NCI-H2196 treated with DMSO at 0.1 percent for 48 hours (cell line): ENCODE measurements around the gene HIVEP3.

ENCODE experiments used
- DNase-seq: peaks from one replicate; lab custom pipeline; 2025; ENCODE audit not compliant: unreplicated experiment; lab: John Stamatoyannopoulos, UW

HIVEP3 gene

GRCh38 chr1:41875487-41875886 is 43.2 kb downstream of the HIVEP3 start:
- DNase-seq, result no peak

- no peak for DNase-seq
Measured at GRCh38 chr1:41874903-41875411, 43.8 kb downstream of the HIVEP3 start.

GRCh38 chr1:41874151-41874719 is 44.5 kb downstream of the HIVEP3 start:
- no peak for DNase-seq

GRCh38 chr1:41872074-41872473 is 46.6 kb downstream of the HIVEP3 start:
- DNase-seq, result no peak

GRCh38 chr1:41870076-41870562 is 48.6 kb downstream of the HIVEP3 start:
- no peak for DNase-seq

- DNase-seq, result no peak
Measured at GRCh38 chr1:41868241-41868998, 50.3 kb downstream of the HIVEP3 start.

- DNase-seq, result no peak
Measured at GRCh38 chr1:41866285-41866684, 52.4 kb downstream of the HIVEP3 start.

- no peak for DNase-seq
Measured at GRCh38 chr1:41864471-41865040, 54.2 kb downstream of the HIVEP3 start.

GRCh38 chr1:41863718-41864117 is 55.0 kb downstream of the HIVEP3 start:
- DNase-seq, result no peak

GRCh38 chr1:41862384-41863221 is 56.1 kb downstream of the HIVEP3 start:
- DNase-seq, result no peak

- DNase-seq, result no peak
Measured at GRCh38 chr1:41861535-41862383, 57.0 kb downstream of the HIVEP3 start.

- DNase-seq, result no peak
Measured at GRCh38 chr1:41860771-41861170, 58.0 kb downstream of the HIVEP3 start.

- DNase-seq, result no peak
Measured at GRCh38 chr1:41860214-41860613, 58.5 kb downstream of the HIVEP3 start.

GRCh38 chr1:41859686-41860085 is 59.0 kb downstream of the HIVEP3 start:
- no peak for DNase-seq

- DNase-seq, result no peak
Measured at GRCh38 chr1:41856944-41857285, 61.8 kb downstream of the HIVEP3 start.

- no peak for DNase-seq
Measured at GRCh38 chr1:41856151-41856943, 62.4 kb downstream of the HIVEP3 start.

- DNase-seq, result no peak
Measured at GRCh38 chr1:41855713-41856112, 63.0 kb downstream of the HIVEP3 start.

GRCh38 chr1:41853907-41854306 is 64.8 kb downstream of the HIVEP3 start:
- no peak for DNase-seq

- DNase-seq, result no peak
Measured at GRCh38 chr1:41852091-41852490, 66.6 kb downstream of the HIVEP3 start.

- DNase-seq, result no peak
Measured at GRCh38 chr1:41851589-41851988, 67.1 kb downstream of the HIVEP3 start.
